Skeletal muscle satellite cell (primary cell): ENCODE data around the gene TOP2A.
"Not testable (repeated sequence)": the region's sequence is repeated elsewhere in the genome, so short reads cannot be mapped to it uniquely, and the experiment has no call there.

Experiments
- H3K27me3 ChIP-seq: 2 replicates; pipeline ENCODE4 v1.7.0; 2013; ENCODE audit warnings: low read length; ENCODE audit not compliant: control insufficient read depth, insufficient read depth
- H3K36me3 ChIP-seq: 2 replicates; pipeline ENCODE4 v1.7.0; 2013; ENCODE audit warnings: mild to moderate bottlenecking, control low read depth, low read length; ENCODE audit not compliant: insufficient read depth
- H3K4me1 ChIP-seq: 2 replicates; pipeline ENCODE4 v1.7.0; 2013; ENCODE audit warnings: low read length; ENCODE audit not compliant: control insufficient read depth, insufficient read depth
- H3K4me2 ChIP-seq: 2 replicates; pipeline ENCODE4 v1.7.0; 2013; ENCODE audit warnings: mild to moderate bottlenecking, low read length
- H3K4me3 ChIP-seq: 2 replicates; pipeline ENCODE4 v1.7.0; 2013; ENCODE audit warnings: low read length
- H3K9ac ChIP-seq: 2 replicates; pipeline ENCODE4 v1.7.0; 2013; ENCODE audit warnings: mild to moderate bottlenecking, low read depth, low read length, moderate library complexity
- H3K9me3 ChIP-seq: replicated peaks from 2 replicates; pipeline ENCODE4 v1.7.0; 2013; ENCODE audit warnings: mild to moderate bottlenecking, control low read depth, low read length

The TOP2A gene

GRCh38 chr17:40418428-40418706, 671 bp upstream of the TOP2A start:
- H3K4me1 ChIP-seq: peaks cover 19% of the 10 kb centered on the region
- H3K4me2 ChIP-seq: peak overlapping the region; percentile 82
- no peaks in the 10 kb centered on the region for H3K36me3 ChIP-seq
- no peaks in the 10 kb centered on the region for H3K27me3 ChIP-seq
- H3K9ac ChIP-seq: peak overlapping the region; percentile 57
- H3K9me3 ChIP-seq: no peaks in the 10 kb centered on the region
- peak overlapping the region; percentile 71 for H3K4me3 ChIP-seq

DNA sequence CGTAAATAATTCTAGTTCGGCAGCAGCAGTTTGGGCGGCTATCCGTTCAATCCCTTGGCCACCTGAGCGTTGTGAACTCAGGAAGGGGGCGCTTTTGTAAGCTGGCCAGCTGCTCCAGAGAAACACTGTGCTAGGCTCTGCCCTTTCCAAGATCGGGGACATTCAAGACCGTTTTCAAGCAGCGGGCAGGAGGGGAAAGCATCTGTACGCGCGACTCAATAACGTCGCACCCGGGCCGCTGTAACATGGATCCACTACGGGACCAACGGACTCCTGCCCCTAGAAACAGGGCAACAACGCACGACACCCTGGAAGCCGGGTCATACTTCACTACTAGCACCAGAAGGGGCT, 463 bp downstream of the TOP2A start:
- Histone ChIP-seq H3K9me3 (no peaks in the 10 kb centered on the region), H3K36me3 (peaks cover 4% of the 10 kb centered on the region), H3K4me1 (peaks cover 19% of the 10 kb centered on the region), H3K4me3 (peak overlapping the region; percentile 83), H3K4me2 (peak overlapping the region; percentile 87), H3K9ac (peak overlapping the region; percentile 84), H3K27me3 (no peaks in the 10 kb centered on the region)

GRCh38 chr17:40416671-40417070, 1.0 kb downstream of the TOP2A start:
- peaks cover 19% of the 10 kb centered on the region for H3K4me1 ChIP-seq
- H3K4me2 ChIP-seq: peak overlapping the region; percentile 87
- peak overlapping the region; percentile 83 for H3K4me3 ChIP-seq
- peaks cover 4% of the 10 kb centered on the region for H3K36me3 ChIP-seq
- no peaks in the 10 kb centered on the region for H3K27me3 ChIP-seq
- peak overlapping the region; percentile 84 for H3K9ac ChIP-seq
- H3K9me3 ChIP-seq: no peaks in the 10 kb centered on the region

GRCh38 chr17:40415390-40415789, 2.3 kb downstream of the TOP2A start:
- Histone ChIP-seq H3K9me3 (no peaks in the 10 kb centered on the region), H3K36me3 (peaks cover 14% of the 10 kb centered on the region), H3K4me1 (peaks cover 19% of the 10 kb centered on the region), H3K4me2 (peak overlapping the region; percentile 87), H3K4me3 (no peak overlapping the region), H3K27me3 (no peaks in the 10 kb centered on the region), H3K9ac (peak overlapping the region; percentile 84)

GRCh38 chr17:40414312-40414711, 3.4 kb downstream of the TOP2A start:
- H3K4me1 ChIP-seq: peaks cover 19% of the 10 kb centered on the region
- H3K4me2 ChIP-seq, H3K4me3 ChIP-seq, H3K9ac ChIP-seq, H3K27me3 ChIP-seq, H3K9me3 ChIP-seq: not testable (repeated sequence)
- H3K36me3 ChIP-seq: peaks cover 18% of the 10 kb centered on the region

DNA sequence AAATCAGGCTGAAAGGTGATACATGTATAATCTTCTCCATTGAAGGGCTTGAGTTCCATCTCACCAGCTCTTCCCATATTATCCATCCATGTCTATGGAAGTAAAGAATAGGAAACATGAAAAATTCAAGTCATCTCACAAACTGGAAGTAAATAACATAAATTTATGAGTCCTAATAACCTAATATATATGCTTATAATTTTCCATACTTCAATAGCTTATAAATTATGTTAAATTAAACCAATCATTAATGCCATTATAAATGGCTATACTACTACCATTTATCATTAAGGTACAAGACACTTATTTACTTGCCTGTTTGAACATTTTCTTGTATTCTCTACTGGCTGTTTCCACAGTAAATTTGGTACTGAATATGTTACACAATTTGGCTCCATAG, 4.8 kb downstream of the TOP2A start:
- peaks cover 13% of the 10 kb centered on the region for H3K4me1 ChIP-seq
- H3K36me3 ChIP-seq: peaks cover 27% of the 10 kb centered on the region
- H3K9ac ChIP-seq: no peak overlapping the region
- H3K27me3 ChIP-seq: no peaks in the 10 kb centered on the region
- no peak overlapping the region for H3K4me2 ChIP-seq
- no peak overlapping the region for H3K4me3 ChIP-seq
- no peaks in the 10 kb centered on the region for H3K9me3 ChIP-seq

GRCh38 chr17:40411821-40412220, 5.9 kb downstream of the TOP2A start:
- peaks cover 13% of the 10 kb centered on the region for H3K4me1 ChIP-seq
- H3K9me3 ChIP-seq: no peaks in the 10 kb centered on the region
- H3K27me3 ChIP-seq: no peaks in the 10 kb centered on the region
- no peak overlapping the region for H3K4me2 ChIP-seq
- H3K9ac ChIP-seq: no peak overlapping the region
- no peak overlapping the region for H3K4me3 ChIP-seq
- peaks cover 32% of the 10 kb centered on the region for H3K36me3 ChIP-seq

GRCh38 chr17:40410082-40410481, 7.6 kb downstream of the TOP2A start:
- Histone ChIP-seq H3K9me3 (no peaks in the 10 kb centered on the region), H3K4me1 (peaks cover 6% of the 10 kb centered on the region), H3K27me3 (no peaks in the 10 kb centered on the region), H3K36me3 (peaks cover 42% of the 10 kb centered on the region), H3K4me3 (no peak overlapping the region), H3K4me2 (no peak overlapping the region), H3K9ac (no peak overlapping the region)

DNA sequence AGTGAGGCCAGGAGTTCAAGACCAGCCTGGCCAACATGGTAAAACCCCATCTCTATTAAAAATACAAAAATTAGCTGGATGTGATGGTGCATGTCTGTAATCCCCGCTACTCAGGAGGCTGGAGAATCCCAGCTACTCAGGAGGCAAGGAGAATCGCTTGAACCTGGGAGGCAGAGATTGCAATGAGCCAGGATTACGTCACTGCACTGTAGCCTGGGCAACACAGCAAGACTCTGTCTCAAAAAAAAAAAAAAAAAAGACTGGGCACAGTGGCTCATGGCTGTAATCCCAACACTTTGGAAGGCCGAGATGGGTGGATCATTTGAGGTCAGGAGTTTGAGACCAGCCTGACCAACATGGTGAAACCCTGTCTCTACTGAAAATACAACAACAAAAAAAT, 8.2 kb downstream of the TOP2A start:
- not testable (repeated sequence) for H3K4me2 ChIP-seq, H3K4me1 ChIP-seq, H3K4me3 ChIP-seq, H3K9me3 ChIP-seq, H3K27me3 ChIP-seq, H3K9ac ChIP-seq
- peaks cover 42% of the 10 kb centered on the region for H3K36me3 ChIP-seq

GRCh38 chr17:40407460-40407859, 10.2 kb downstream of the TOP2A start:
- Histone ChIP-seq H3K4me3 (no peak overlapping the region), H3K9me3 (no peaks in the 10 kb centered on the region), H3K4me2 (no peak overlapping the region), H3K36me3 (peaks cover 50% of the 10 kb centered on the region), H3K4me1 (no peaks in the 10 kb centered on the region), H3K9ac (no peak overlapping the region), H3K27me3 (no peaks in the 10 kb centered on the region)

DNA sequence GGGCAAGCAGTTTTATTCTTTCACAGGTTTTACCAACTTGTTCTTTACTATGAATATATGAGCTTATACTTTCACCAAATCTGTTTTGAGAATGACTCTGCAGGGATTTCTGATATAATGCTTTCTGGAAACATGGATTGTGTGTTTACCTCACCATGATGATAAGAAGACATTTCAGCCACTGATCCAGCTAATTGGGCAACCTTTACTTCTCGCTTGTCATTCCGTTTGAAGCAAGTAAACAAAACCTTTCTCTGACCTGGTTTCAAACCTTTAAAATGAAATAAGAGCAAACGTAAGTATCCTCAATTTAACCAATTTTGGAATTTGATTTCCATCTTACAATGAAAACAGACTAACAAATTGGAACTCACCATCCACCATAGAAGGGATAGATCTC, 13.7 kb downstream of the TOP2A start:
- Histone ChIP-seq H3K9ac (no peak overlapping the region), H3K27me3 (no peaks in the 10 kb centered on the region), H3K4me2 (no peak overlapping the region), H3K9me3 (no peaks in the 10 kb centered on the region), H3K4me3 (no peak overlapping the region), H3K4me1 (no peaks in the 10 kb centered on the region), H3K36me3 (peaks cover 54% of the 10 kb centered on the region)

GRCh38 chr17:40402668-40403067, 15.0 kb downstream of the TOP2A start:
- Histone ChIP-seq H3K9me3 (no peaks in the 10 kb centered on the region), H3K4me2 (no peak overlapping the region), H3K27me3 (no peaks in the 10 kb centered on the region), H3K36me3 (peaks cover 51% of the 10 kb centered on the region), H3K4me3 (no peak overlapping the region), H3K9ac (no peak overlapping the region), H3K4me1 (no peaks in the 10 kb centered on the region)

GRCh38 chr17:40399185-40399584, 18.5 kb downstream of the TOP2A start:
- peaks cover 45% of the 10 kb centered on the region for H3K36me3 ChIP-seq
- peak overlapping the region; percentile 12 for H3K9ac ChIP-seq
- H3K9me3 ChIP-seq: no peaks in the 10 kb centered on the region
- H3K4me1 ChIP-seq: no peaks in the 10 kb centered on the region
- no peak overlapping the region for H3K4me3 ChIP-seq
- H3K27me3 ChIP-seq: no peaks in the 10 kb centered on the region
- H3K4me2 ChIP-seq: no peak overlapping the region
